IMR-90 (cell line): ENCODE results near the gene TLR10. TPM values are rescaled to one million over a fixed set of nuclear protein-coding genes. Genes with fewer than 3 reads are reported as not detected.

Experiments
- ATAC-seq: fragments of 200-7000 bp; cut with Tn5 transposase; 2 replicates; pipeline ENCODE4 v1.9.1; 2020; ENCODE audit warnings: low read depth, mild to moderate bottlenecking, moderate library complexity
- BruUV-seq: library from RNA; stranded (reverse); fragments of 400-500 nt; replicated peaks from 2 replicates; lab custom pipeline; 2021; lab: Mats Ljungman, UMichigan
- CTCF ChIA-PET: fragments of 300-600 bp; formaldehyde crosslinking; extraction: SDS; loops from one replicate; lab custom pipeline; 2021; ENCODE audit warnings: antibody characterized with exemption; lab: Yijun Ruan, JAX
- POLR2A ChIA-PET: fragments of 300-600 bp; sonication (Branson Sonifier 250); formaldehyde crosslinking; loops from one replicate; lab custom pipeline; 2022; ENCODE audit warnings: antibody characterized with exemption; ENCODE audit not compliant: unreplicated experiment; lab: Charles Lee
- DNase-seq: peaks from one replicate; pipeline ENCODE4 v3.0.0; 2013
- H2AFZ ChIP-seq: replicated peaks from 2 replicates; pipeline ENCODE3; 2013; ENCODE audit warnings: low read length, mild to moderate bottlenecking; ENCODE audit not compliant: poor library complexity
- H2AK5ac ChIP-seq: 2 replicates; pipeline ENCODE4 v1.6.1; 2013; ENCODE audit warnings: low read depth, low read length, inconsistent platforms
- H2AK9ac ChIP-seq: replicated peaks from 2 replicates; pipeline ENCODE3; 2013; ENCODE audit warnings: mild to moderate bottlenecking, low read depth, low read length, moderate library complexity; ENCODE audit not compliant: poor library complexity
- H2BK120ac ChIP-seq: 2 replicates; pipeline ENCODE4 v1.6.1; 2013; ENCODE audit warnings: low read depth, low read length, inconsistent platforms
- H2BK15ac ChIP-seq: 3 replicates; pipeline ENCODE4 v1.6.1; 2013; ENCODE audit warnings: low read depth, low read length, inconsistent platforms
- H2BK20ac ChIP-seq: 2 replicates; pipeline ENCODE4 v1.6.1; 2013; ENCODE audit warnings: low read depth, mild to moderate bottlenecking, inconsistent platforms, low read length, moderate library complexity
- H2BK5ac ChIP-seq: 2 replicates; pipeline ENCODE4 v1.6.1; 2013; ENCODE audit warnings: mild to moderate bottlenecking, low read depth, low read length, inconsistent platforms; ENCODE audit not compliant: poor library complexity, severe bottlenecking
- H3K14ac ChIP-seq: replicated peaks from 2 replicates; pipeline ENCODE4 v1.6.1; 2013; ENCODE audit warnings: low read depth, low read length, inconsistent platforms
- H3K18ac ChIP-seq: 2 replicates; pipeline ENCODE4 v1.6.1; 2013; ENCODE audit warnings: low read depth, low read length, control low read depth
- H3K23ac ChIP-seq: 2 replicates; pipeline ENCODE4 v1.6.1; 2013; ENCODE audit warnings: low read depth, low read length, inconsistent platforms
- H3K27ac ChIP-seq: 2 replicates; pipeline ENCODE4 v1.5.1; 2013; ENCODE audit warnings: mild to moderate bottlenecking, control low read depth, low read length; ENCODE audit not compliant: insufficient read depth
- H3K27me3 ChIP-seq: 2 replicates; pipeline ENCODE4 v1.6.1; 2013; ENCODE audit warnings: low read length; ENCODE audit not compliant: control insufficient read depth, insufficient read depth
- H3K36me3 ChIP-seq: 2 replicates; pipeline ENCODE4 v1.6.1; 2013; ENCODE audit warnings: low read length, mixed read lengths; ENCODE audit not compliant: control insufficient read depth, insufficient read depth
- H3K4ac ChIP-seq: 2 replicates; pipeline ENCODE4 v1.6.1; 2013; ENCODE audit warnings: low read depth, low read length, inconsistent platforms
- H3K4me1 ChIP-seq: 2 replicates; pipeline ENCODE4 v1.6.1; 2013; ENCODE audit warnings: low read length, mixed read lengths; ENCODE audit not compliant: control insufficient read depth, insufficient read depth
- H3K4me2 ChIP-seq: 2 replicates; pipeline ENCODE4 v1.6.1; 2013; ENCODE audit warnings: low read depth, mild to moderate bottlenecking, control low read depth, low read length, moderate library complexity
- H3K4me3 ChIP-seq: 2 replicates; pipeline ENCODE4 v1.5.1; 2013; ENCODE audit warnings: low read depth, mild to moderate bottlenecking, control low read depth, low read length, moderate library complexity; ENCODE audit not compliant: insufficient read depth
- H3K56ac ChIP-seq: 2 replicates; pipeline ENCODE4 v1.6.1; 2013; ENCODE audit warnings: low read length, inconsistent platforms; ENCODE audit not compliant: insufficient read depth; ENCODE audit errors: extremely low read depth
- H3K79me1 ChIP-seq, 2 experiments: 2 replicates each; pipeline ENCODE4 v1.6.1; 2013; ENCODE audit warnings: low read length in 2 of 2, inconsistent platforms in 1 of 2, low read depth in 1 of 2
- H3K9ac ChIP-seq: 2 replicates; pipeline ENCODE4 v1.6.1; 2013; ENCODE audit warnings: low read depth, low read length, control low read depth
- H3K9me1 ChIP-seq: 2 replicates; pipeline ENCODE4 v1.6.1; 2013; ENCODE audit warnings: low read length, inconsistent platforms; ENCODE audit not compliant: insufficient read depth
- H3K9me3 ChIP-seq: 2 replicates; pipeline ENCODE4 v1.6.1; 2013; ENCODE audit warnings: low read length; ENCODE audit not compliant: control insufficient read depth, insufficient read depth
- H4K20me1 ChIP-seq: 2 replicates; pipeline ENCODE4 v1.6.1; 2013; ENCODE audit warnings: low read length, inconsistent platforms; ENCODE audit not compliant: insufficient read depth
- H4K5ac ChIP-seq: 2 replicates; pipeline ENCODE4 v1.6.1; 2013; ENCODE audit warnings: mild to moderate bottlenecking, low read depth, low read length, control low read depth
- H4K8ac ChIP-seq, 2 experiments: 2 replicates each; pipeline ENCODE4 v1.6.1; 2013; ENCODE audit warnings: low read depth in 2 of 2, low read length in 2 of 2, control low read depth in 1 of 2, inconsistent platforms in 1 of 2
- H4K91ac ChIP-seq: 2 replicates; pipeline ENCODE4 v1.6.1; 2013; ENCODE audit warnings: low read depth, low read length, inconsistent platforms; ENCODE audit not compliant: insufficient read depth
- CEBPB ChIP-seq: IDR thresholded peaks from 2 replicates; pipeline ENCODE4 v1.6.1; 2012; ENCODE audit warnings: low read depth, low read length, improper control_type of control experiment
- MAZ ChIP-seq: IDR thresholded peaks from 2 replicates; pipeline ENCODE4 v1.6.1; 2012; ENCODE audit warnings: low read depth, mild to moderate bottlenecking, low read length, improper control_type of control experiment, moderate library complexity, borderline replicate concordance
- WGBS, 2 experiments: methylation state at CpG; one replicate each; pipeline versions ENCODE4 v1.1.5 to v1.1.7; 2013; ENCODE audit warnings: missing lambda C conversion rate in 2 of 2; ENCODE audit not compliant: insufficient read length in 1 of 2; ENCODE audit errors: extremely low coverage in 2 of 2; 5-methylcytosine and 5-hydroxymethylcytosine counted together
- dilution Hi-C: fragments of 300-500 bp; cut with HindIII; formaldehyde crosslinking; loops from one replicate; pipeline ENCODE4 v1.14.3; 2018; ENCODE audit warnings: low sequenced_read_pairs; ENCODE audit not compliant: unreplicated experiment
- in situ Hi-C: fragments of 300-500 bp; cut with MboI; formaldehyde crosslinking; loops from 3 replicates; pipeline ENCODE4 v1.14.3; 2019; ENCODE audit warnings: low sequenced_read_pairs, inconsistent platforms, mixed read lengths
- intact Hi-C: fragments of 100-400 bp; cut with micrococcal nuclease; formaldehyde crosslinking; loops from 2 replicates; pipeline ENCODE4 v1.10.0; 2022
- polyA plus RNA-seq, 3 experiments: library from polyadenylated mRNA; depleted of rRNA; stranded (reverse); fragments of >200 nt; gene quantifications; 2 replicates each; pipeline ENCODE4 v1.2.3, GENCODE V29; 2012; ENCODE audit warnings: low replicate concordance in 1 of 3
- total RNA-seq: library from RNA; depleted of rRNA; stranded (reverse); fragments of >200 nt; gene quantifications from 2 replicates; pipeline ENCODE4 v1.2.3, GENCODE V29; 2012

The TLR10 gene
- total and polyA plus RNA-seq, 2 of the 4 experiments (the other 2 are of a cell fraction) = not detected

- no peak overlapping the region for H3K56ac ChIP-seq
- peak overlapping the region; percentile 36; the same call in 1 of the 2 replicates for H2BK20ac ChIP-seq
- ATAC-seq (no peak), DNase-seq (no peak)
- no TSS peak for BruUV-seq
- H2AK9ac ChIP-seq = no peak overlapping the region
- no peak for TF ChIP-seq MAZ
- TF ChIP-seq CEBPB = peak; percentile 91
- H3K9me1 ChIP-seq = no peaks in the 10 kb centered on the region; the same call in 1 of the 2 replicates
- H3K4me1 ChIP-seq = peaks cover 15% of the 10 kb centered on the region
- H3K14ac ChIP-seq = 0 out of 2 replicates have a peak overlapping the region, but pooled peaks have one; percentile 18
- no peak overlapping the region for H3K4me3 ChIP-seq
- peak overlapping the region; percentile 8; the same call in 1 of the 2 replicates for H2AK5ac ChIP-seq
- H4K20me1 ChIP-seq = no peaks in the 10 kb centered on the region
- peak overlapping the region; percentile 46; the same call in 1 of the 2 replicates for H4K91ac ChIP-seq
- no peak overlapping the region for H3K27ac ChIP-seq
- H2BK5ac ChIP-seq = no peak overlapping the region
- no peaks in the 10 kb centered on the region for H3K36me3 ChIP-seq
- no CpG with 5 or more reads among the region's 4 CpGs for WGBS, 2 experiments
- in situ Hi-C loops = no loop called here
- H3K9ac ChIP-seq = no peak overlapping the region
- intact Hi-C loops = no loop called here
- dilution Hi-C loops = no loop called here
- H2BK15ac ChIP-seq = no peak overlapping the region
- ChIA-PET POLR2A (no interaction called here), CTCF (no interaction called here)
- H3K79me1 ChIP-seq = no peaks in the 10 kb centered on the region
- no peak overlapping the region for H3K4me2 ChIP-seq
- no peak overlapping the region; the same call in 1 of the 2 replicates for H2BK120ac ChIP-seq
- peaks cover 4% of the 10 kb centered on the region; the same call in 1 of the 2 replicates for H3K9me3 ChIP-seq
- peak overlapping the region; percentile 78; the same call in 1 of the 2 replicates for H3K18ac ChIP-seq
- peak overlapping the region; percentile 31; the same call in 1 of the 2 replicates for H3K4ac ChIP-seq
- H4K8ac ChIP-seq = no peak overlapping the region
- H4K5ac ChIP-seq = peak overlapping the region; percentile 71; the same call in 1 of the 2 replicates
- no peak overlapping the region for H3K23ac ChIP-seq
- no peaks in the 10 kb centered on the region for H3K27me3 ChIP-seq
- H2AFZ ChIP-seq = no peak overlapping the region
These were observed 37.7 kb upstream of the TLR10 start for GRCh38 chr4:38820329-38821061.
